Panc1 (cell line): ENCODE measurements around the gene ARID1A. TPM values are rescaled to one million over a fixed set of nuclear protein-coding genes. Genes with fewer than 3 reads are reported as not detected.

ENCODE experiments used
- ATAC-seq: fragments of 200-7000 bp; cut with Tn5 transposase; 2 replicates; pipeline ENCODE4 v1.9.1; 2020; ENCODE audit warnings: mild to moderate bottlenecking, moderate library complexity
- BruUV-seq: library from RNA; stranded (reverse); fragments of 400-500 nt; replicated peaks from 2 replicates; lab custom pipeline; 2021; lab: Mats Ljungman, UMichigan
- CTCF ChIA-PET: fragments of 300-600 bp; sonication (Branson Sonifier 250); formaldehyde crosslinking; loops from one replicate; lab custom pipeline; 2022; ENCODE audit warnings: antibody characterized with exemption; lab: Charles Lee
- POLR2A ChIA-PET: fragments of 300-600 bp; sonication (Branson Sonifier 250); formaldehyde crosslinking; loops from one replicate; lab custom pipeline; 2022; ENCODE audit warnings: antibody characterized with exemption; lab: Charles Lee
- DNase-seq: peaks from one replicate; pipeline ENCODE4 v3.0.0-alpha.2; 2010; ENCODE audit warnings: low read depth, low spot score
- H3K27ac ChIP-seq: 2 replicates; pipeline ENCODE4 v1.5.1; 2011; ENCODE audit warnings: mild to moderate bottlenecking, low read length, inconsistent platforms
- H3K27me3 ChIP-seq: fragments of 200-500 bp; sonication (Bioruptor generic); 2 replicates; pipeline ENCODE4 v1.6.0; 2014; ENCODE audit warnings: low read length, inconsistent platforms; ENCODE audit not compliant: control insufficient read depth, insufficient read depth
- H3K36me3 ChIP-seq: fragments of 200-500 bp; sonication (Bioruptor generic); 2 replicates; pipeline ENCODE4 v1.5.1; 2014; ENCODE audit warnings: inconsistent platforms, mild to moderate bottlenecking, low read length, moderate library complexity; ENCODE audit not compliant: control insufficient read depth, insufficient read depth
- H3K4me1 ChIP-seq: 2 replicates; pipeline ENCODE4 v1.5.1; 2011; ENCODE audit warnings: inconsistent platforms, mild to moderate bottlenecking, low read length, moderate library complexity; ENCODE audit not compliant: control insufficient read depth, insufficient read depth
- H3K4me3 ChIP-seq, 2 experiments: 2 replicates each; pipeline ENCODE4 v1.5.1; 2011 to 2012; ENCODE audit warnings: low read depth in 2 of 2, low read length in 2 of 2, mild to moderate bottlenecking in 2 of 2, inconsistent platforms in 1 of 2, moderate library complexity in 1 of 2
- H3K9me3 ChIP-seq: fragments of 200-500 bp; sonication (Bioruptor generic); 2 replicates; pipeline ENCODE4 v1.5.1; 2014; ENCODE audit warnings: low read depth, mild to moderate bottlenecking, inconsistent platforms, low read length, moderate library complexity; ENCODE audit not compliant: control insufficient read depth, insufficient read depth
- CTCF ChIP-seq: fragments of 450-650 bp; IDR thresholded peaks from 2 replicates; pipeline ENCODE4 v1.5.1; 2017; ENCODE audit warnings: mild to moderate bottlenecking
- POLR2AphosphoS5 ChIP-seq: IDR thresholded peaks from 2 replicates; pipeline ENCODE4 v1.6.1; 2012; ENCODE audit warnings: mild to moderate bottlenecking, low read depth, low read length, moderate library complexity
- SIN3A ChIP-seq: IDR thresholded peaks from 2 replicates; pipeline ENCODE4 v1.6.1; 2012; ENCODE audit warnings: low read depth, mild to moderate bottlenecking, low read length, moderate library complexity, borderline replicate concordance; ENCODE audit not compliant: insufficient read depth
- TCF7L2 ChIP-seq: IDR thresholded peaks from 2 replicates; pipeline ENCODE4 v1.6.1; 2011; ENCODE audit warnings: mild to moderate bottlenecking, low read depth, low read length, inconsistent platforms
- in situ Hi-C: cut with HindIII; loops from 2 replicates; pipeline ENCODE4 v1.10.0; 2016; ENCODE audit warnings: low sequenced_read_pairs, low pct_unique_long_range_greater_than_20kb
- intact Hi-C: fragments of 100-400 bp; cut with micrococcal nuclease; formaldehyde crosslinking; loops from one replicate; pipeline ENCODE4 v1.10.0; 2022; ENCODE audit not compliant: unreplicated experiment
- total RNA-seq: library from RNA; stranded (reverse); gene quantifications from one replicate; pipeline ENCODE4 v1.2.1, GENCODE V29; 2021; ENCODE audit not compliant: unreplicated experiment
- TF ChIP-seq, protein P1 (sequence below), 2 experiments: IDR thresholded peaks; 2 replicates each; pipeline ENCODE4 v1.6.1; 2011 to 2012; ENCODE audit warnings: low read depth in 2 of 2, control low read depth in 1 of 2, low read length in 1 of 2, mild to moderate bottlenecking in 1 of 2, moderate library complexity in 1 of 2; ENCODE audit not compliant: insufficient read depth in 1 of 2

Gene ARID1A
- total RNA-seq, 1 experiment from 2014 or later, result 110 TPM

- ChIA-PET CTCF (no interaction called here), POLR2A (interaction anchor here (0.5 kb wide), 1 partner anchor 22 kb away, joined by 3 read pairs; no protein-coding TSS in a partner anchor)
- Histone ChIP-seq H3K9me3 (no peaks in the 10 kb centered on the region), H3K4me3 (no peak overlapping the region), H3K36me3 (peaks cover 35% of the 10 kb centered on the region), H3K27ac (no peak overlapping the region), H3K4me1 (peaks cover 40% of the 10 kb centered on the region), H3K27me3 (no peaks in the 10 kb centered on the region)
- in situ Hi-C loops (no loop called here), intact Hi-C loops (no loop called here)
- DNase-seq (no peak), ATAC-seq (no peak)
- no TSS peak for BruUV-seq
- TF ChIP-seq TCF7L2, result no peak
- no peak for TF ChIP-seq POLR2AphosphoS5
Measured at GRCh38 chr1:26728645-26729044, 32.8 kb downstream of the ARID1A start.

DNA sequence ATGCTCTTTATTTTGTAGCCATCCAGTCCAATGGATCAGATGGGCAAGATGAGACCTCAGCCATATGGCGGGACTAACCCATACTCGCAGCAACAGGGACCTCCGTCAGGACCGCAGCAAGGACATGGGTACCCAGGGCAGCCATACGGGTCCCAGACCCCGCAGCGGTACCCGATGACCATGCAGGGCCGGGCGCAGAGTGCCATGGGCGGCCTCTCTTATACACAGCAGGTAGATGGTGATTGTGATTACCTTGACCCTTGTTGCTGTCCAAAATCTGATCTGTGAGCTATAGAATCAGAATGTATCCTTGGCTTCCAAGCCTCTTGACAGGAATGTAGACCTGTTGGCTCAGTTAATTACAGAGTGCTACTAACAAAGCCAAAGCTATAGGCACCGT is 33.8 kb downstream of the ARID1A start:
- no TSS peak for BruUV-seq
- no peak overlapping the region for H3K27ac ChIP-seq
- H3K4me1 ChIP-seq, result peaks cover 30% of the 10 kb centered on the region
- ATAC-seq, result no peak
- intact Hi-C loops, result no loop called here
- no peak for DNase-seq
- in situ Hi-C loops, result no loop called here
- H3K27me3 ChIP-seq, result no peaks in the 10 kb centered on the region
- CTCF ChIA-PET, result no interaction called here
- no peak overlapping the region for H3K4me3 ChIP-seq
- peaks cover 39% of the 10 kb centered on the region for H3K36me3 ChIP-seq
- TF ChIP-seq SIN3A, result no peak
- no peak for TF ChIP-seq CTCF
- TF ChIP-seq POLR2AphosphoS5, result no peak
- TF ChIP-seq, protein P1, sequence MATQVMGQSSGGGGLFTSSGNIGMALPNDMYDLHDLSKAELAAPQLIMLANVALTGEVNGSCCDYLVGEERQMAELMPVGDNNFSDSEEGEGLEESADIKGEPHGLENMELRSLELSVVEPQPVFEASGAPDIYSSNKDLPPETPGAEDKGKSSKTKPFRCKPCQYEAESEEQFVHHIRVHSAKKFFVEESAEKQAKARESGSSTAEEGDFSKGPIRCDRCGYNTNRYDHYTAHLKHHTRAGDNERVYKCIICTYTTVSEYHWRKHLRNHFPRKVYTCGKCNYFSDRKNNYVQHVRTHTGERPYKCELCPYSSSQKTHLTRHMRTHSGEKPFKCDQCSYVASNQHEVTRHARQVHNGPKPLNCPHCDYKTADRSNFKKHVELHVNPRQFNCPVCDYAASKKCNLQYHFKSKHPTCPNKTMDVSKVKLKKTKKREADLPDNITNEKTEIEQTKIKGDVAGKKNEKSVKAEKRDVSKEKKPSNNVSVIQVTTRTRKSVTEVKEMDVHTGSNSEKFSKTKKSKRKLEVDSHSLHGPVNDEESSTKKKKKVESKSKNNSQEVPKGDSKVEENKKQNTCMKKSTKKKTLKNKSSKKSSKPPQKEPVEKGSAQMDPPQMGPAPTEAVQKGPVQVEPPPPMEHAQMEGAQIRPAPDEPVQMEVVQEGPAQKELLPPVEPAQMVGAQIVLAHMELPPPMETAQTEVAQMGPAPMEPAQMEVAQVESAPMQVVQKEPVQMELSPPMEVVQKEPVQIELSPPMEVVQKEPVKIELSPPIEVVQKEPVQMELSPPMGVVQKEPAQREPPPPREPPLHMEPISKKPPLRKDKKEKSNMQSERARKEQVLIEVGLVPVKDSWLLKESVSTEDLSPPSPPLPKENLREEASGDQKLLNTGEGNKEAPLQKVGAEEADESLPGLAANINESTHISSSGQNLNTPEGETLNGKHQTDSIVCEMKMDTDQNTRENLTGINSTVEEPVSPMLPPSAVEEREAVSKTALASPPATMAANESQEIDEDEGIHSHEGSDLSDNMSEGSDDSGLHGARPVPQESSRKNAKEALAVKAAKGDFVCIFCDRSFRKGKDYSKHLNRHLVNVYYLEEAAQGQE (IDR thresholded peaks at IDR 0.05; ENCODE audit: insufficient read depth in 1 of 2, low read depth in 2 of 2, low read length in 1 of 2), result no peak
- no peak for TF ChIP-seq TCF7L2
- POLR2A ChIA-PET, result interaction anchor here (0.6 kb wide), 1 partner anchor 851 kb away, joined by 4 read pairs; no protein-coding TSS in a partner anchor
- no peaks in the 10 kb centered on the region for H3K9me3 ChIP-seq

DNA sequence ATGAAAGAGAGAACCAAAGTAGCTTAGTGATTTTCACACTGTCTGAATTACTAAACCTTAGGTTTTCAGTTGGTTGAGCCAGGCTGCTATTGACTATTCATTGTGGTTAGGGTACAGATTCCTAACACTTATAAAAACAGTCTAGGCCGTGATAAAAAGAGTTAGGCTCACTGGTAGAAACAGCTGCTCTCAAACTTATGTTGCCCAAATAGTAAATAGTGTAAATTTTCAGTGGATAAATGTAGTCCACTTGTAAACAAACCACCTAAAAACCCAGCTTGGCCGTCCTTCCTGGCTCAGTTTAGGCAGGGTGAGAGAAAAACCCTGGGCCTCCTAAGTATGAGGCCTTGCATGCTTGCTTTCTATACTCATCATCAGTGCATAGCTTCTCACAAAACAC is 34.9 kb downstream of the ARID1A start:
- peaks cover 42% of the 10 kb centered on the region for H3K36me3 ChIP-seq
- POLR2A ChIA-PET, result no interaction called here
- intact Hi-C loops, result no loop called here
- no peak for ATAC-seq
- TF ChIP-seq SIN3A (no peak), TCF7L2 (no peak), CTCF (no peak), POLR2AphosphoS5 (no peak)
- TF ChIP-seq, protein P1 (IDR thresholded peaks at IDR 0.05; ENCODE audit: insufficient read depth in 1 of 2, low read depth in 2 of 2, low read length in 1 of 2), result no peak
- no peaks in the 10 kb centered on the region for H3K27me3 ChIP-seq
- in situ Hi-C loops, result no loop called here
- H3K9me3 ChIP-seq, result no peaks in the 10 kb centered on the region
- CTCF ChIA-PET, result no interaction called here
- BruUV-seq, result no TSS peak
- H3K4me1 ChIP-seq, result peaks cover 20% of the 10 kb centered on the region
- H3K27ac ChIP-seq, result no peak overlapping the region
- no peak overlapping the region for H3K4me3 ChIP-seq
- no peak for DNase-seq
